Germinal center (tissue), 1 donor: ENCODE measurements around the gene NF2.

Source experiments
- DNase-seq: peaks from one replicate; pipeline ENCODE4 v3.0.0; 2012; ENCODE audit warnings: mixed read lengths, low spot score

NF2 gene

DNA sequence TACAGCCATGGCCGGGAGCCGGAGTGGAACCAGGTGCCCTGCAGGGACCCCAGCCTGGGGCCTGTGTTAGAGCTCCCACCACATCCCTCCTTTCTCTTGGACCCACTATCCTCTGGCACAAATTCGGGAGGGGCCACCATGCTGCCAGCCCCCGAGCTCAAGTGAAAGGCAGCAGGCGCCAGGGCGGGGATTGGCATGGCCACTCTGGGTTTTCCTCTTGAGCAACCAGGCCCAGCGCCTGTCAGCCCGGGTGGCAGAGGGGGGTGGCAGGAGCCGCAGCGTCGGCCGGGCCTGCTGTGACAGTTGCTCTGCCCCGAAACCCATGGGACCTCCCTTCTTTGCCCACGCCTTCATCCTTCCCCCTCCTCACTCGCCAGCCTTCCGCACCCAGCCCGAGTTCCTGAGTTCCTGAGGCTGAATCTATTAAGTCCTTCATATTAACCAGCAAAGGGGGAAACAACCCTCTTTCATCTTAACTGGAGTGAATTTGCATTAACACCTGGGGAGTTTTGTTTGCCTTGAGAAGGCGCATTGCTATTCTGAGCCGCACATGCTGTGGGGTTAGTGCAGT lies 99.6 kb downstream of the NF2 start:
- peak; percentile 61 for DNase-seq

DNA sequence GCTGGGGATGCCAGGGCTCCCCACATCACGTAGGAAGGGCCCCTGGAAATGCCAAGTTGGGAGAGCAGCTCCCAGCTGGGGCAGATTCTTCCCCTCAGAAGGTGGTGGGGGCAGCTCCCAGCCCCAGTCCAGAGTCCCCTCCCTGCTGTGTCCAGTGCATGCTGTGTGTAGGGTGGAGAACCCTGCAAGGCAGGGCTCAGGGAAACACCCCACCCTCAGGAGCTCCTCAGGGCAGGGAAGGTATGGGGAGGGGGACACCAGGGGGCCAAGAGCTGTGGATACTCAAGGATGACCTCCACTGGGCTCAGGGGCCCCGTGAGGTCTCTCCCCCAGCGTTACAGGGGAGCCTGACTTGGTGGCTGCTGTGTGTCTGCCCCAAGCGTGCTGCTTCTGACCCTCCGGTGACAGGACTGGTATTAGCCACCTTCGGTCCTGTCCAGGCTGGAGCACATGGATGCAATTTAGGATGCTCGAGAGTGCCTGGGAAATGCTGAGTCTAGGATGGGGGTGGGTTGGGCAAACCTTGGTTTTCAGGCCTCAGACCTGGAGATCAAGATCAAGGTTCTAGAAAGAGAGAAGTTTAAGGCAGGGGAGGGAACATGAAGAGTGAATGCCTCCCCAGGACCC lies 100.2 kb downstream of the NF2 start:
- no peak for DNase-seq

DNA sequence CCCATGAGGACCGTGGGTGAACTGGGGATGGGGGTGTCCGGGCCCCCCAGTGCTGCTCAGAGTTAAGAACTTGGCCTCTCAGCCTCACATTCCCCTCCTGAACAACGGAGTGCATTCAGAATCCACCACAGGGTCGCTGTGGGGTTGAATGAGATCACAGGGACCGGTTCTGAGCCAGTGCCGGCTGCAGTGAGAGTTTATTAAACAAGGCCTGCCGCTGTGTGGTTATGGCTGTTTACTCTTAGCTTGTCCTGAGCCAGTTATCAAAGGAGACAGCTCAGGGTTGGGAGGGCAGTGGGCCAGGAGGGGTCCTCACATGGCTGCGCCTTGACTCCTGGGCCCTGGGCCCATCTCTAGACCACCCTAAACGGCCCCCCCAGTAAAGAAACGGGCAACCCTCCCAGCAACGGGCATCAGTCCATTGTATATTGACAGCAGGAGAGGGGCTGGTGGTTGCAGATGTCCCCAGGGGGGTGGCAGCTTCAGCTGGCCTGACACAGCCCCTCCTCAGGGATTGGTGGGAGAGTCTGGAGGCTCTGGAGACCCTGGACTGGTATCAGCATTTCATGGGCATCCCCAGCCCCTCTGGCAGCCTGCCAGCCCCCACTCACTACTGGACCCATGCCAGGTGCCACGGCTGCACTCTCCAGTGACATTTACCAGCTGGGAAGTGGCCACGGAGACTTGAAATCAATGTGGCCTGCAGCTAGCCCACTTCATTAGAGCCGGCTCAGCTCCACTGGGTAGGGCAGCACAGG lies 101.3 kb downstream of the NF2 start:
- DNase-seq, result no peak

- no peak for DNase-seq
Observed at GRCh38 chr22:29705651-29706050, 102.2 kb downstream of the NF2 start.

DNA sequence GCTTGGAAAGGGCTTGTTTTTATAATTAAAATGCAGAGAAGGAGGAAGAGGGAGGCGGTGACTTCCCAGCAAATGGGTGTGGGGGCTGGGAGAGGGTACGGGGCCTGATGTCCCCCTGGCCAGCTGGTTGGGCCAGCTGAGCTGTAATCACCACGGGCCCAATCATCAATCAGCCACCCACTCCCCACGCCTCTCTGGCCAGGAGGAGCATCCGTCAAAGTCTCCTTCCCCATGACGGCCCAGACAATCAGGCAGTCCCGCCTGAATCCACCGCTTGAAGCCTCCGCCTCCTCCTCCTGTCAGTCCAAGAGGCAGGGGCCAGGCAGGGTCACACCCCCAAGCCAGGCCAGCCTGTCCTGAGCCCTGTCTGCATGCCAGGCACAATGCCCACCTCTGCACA lies 103.1 kb downstream of the NF2 start:
- no peak for DNase-seq

DNA sequence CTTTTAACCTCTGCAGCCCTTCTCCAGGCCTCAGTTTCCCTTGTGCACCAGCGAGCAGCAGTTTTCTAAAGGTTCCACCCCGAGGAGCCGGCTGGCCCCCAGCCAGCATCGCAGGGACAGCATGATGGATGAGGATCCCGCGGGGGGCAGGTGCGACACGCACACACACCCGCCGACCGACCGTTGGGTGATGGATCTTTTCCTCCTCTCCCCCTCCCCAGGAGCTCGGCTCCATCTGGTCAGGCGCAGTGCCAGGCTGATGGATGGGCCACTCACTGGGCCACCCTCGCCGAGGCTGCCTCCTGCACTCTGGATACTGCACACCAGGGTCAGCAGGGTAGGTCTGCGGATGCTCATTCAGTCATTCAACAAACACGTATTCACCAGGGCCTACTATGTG lies 103.6 kb downstream of the NF2 start:
- DNase-seq, result no peak

- DNase-seq, result no peak
Observed at GRCh38 chr22:29707471-29707870, 104.0 kb downstream of the NF2 start.

GRCh38 chr22:29710193-29710592 lies 106.8 kb downstream of the NF2 start:
- no peak for DNase-seq

DNA sequence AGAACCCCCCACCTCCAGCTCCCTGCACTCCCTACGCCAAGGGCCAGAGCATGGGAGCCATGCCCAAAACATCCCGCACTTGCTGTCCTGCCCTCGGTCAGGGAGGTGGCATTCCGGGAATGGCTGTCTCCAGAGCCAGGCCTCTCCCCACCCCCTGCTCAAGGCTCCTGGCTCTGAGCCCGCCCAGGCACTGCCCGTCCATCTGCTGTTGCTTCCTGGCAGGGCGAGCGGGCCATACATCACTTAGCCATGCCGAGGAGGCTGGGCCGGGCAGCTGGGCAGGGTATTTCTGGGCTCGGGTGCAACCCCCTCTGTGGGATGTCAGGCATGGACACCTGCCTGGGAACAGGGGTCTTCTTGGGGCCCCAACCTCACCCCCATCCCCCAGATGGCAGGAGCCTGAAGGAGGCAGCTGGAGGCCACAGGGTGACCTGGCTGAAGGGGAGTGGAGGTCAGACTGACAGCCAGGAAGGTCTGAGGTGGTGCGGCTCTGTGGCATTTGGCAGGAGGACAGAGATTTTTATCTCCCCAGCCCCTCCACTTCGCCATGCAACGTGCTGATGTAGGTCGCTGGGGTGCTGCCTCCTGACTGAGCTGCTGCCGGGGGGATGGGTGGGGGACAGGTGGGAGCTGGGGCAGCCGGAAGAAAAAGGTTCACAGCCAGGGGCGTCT lies 107.6 kb downstream of the NF2 start:
- DNase-seq, result no peak

- DNase-seq, result no peak
Observed at GRCh38 chr22:29712119-29712518, 108.7 kb downstream of the NF2 start.

DNA sequence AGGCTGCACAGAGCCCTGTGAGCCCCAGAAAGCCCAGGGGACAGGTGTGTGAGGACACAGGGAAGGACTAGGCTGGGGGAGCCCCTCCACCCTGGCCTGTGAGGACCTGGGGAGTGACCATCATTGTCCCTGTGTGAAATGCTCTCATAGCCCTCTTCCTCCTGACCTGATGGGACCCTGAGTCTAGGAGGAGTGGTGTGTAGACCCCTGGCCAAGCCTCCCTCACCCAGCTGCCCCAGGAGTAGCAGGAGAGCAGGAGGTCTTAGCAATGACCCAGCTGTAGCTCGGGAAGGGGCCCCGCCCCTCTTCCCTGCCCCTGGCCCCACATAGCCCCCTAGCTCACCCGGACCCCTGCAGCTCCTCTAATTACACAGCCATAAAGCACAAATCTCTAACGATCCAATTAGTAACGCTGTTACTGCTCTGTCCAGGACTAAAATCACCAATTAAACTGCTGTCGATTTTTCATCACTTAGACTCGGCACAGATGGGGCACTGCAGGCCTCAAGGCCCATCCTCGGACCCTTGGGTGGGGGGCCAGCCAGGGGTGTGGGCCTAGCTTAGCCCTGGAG lies 109.8 kb downstream of the NF2 start:
- no peak for DNase-seq

DNA sequence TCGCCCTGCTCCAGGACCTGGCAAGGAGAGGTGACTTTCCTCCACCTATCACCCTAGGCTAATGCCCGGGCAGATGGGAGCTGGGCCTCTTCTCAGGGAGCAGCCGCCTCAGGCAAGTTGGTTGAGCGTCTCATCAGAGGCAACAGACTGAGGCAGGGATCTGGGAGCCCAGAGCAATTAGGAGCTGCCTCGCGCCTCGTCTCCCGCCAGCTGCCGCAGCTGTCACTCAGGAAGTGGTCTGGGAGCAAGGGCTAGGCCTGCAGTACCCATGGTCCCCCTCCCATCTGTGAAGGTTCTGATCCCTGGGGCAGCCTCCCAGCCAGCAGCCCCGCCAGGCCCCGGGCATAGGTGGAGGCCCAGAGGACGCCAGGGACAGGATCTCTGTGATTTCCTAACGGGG lies 111.8 kb downstream of the NF2 start:
- no peak for DNase-seq

- DNase-seq, result no peak
Observed at GRCh38 chr22:29715705-29716104, 112.3 kb downstream of the NF2 start.

DNA sequence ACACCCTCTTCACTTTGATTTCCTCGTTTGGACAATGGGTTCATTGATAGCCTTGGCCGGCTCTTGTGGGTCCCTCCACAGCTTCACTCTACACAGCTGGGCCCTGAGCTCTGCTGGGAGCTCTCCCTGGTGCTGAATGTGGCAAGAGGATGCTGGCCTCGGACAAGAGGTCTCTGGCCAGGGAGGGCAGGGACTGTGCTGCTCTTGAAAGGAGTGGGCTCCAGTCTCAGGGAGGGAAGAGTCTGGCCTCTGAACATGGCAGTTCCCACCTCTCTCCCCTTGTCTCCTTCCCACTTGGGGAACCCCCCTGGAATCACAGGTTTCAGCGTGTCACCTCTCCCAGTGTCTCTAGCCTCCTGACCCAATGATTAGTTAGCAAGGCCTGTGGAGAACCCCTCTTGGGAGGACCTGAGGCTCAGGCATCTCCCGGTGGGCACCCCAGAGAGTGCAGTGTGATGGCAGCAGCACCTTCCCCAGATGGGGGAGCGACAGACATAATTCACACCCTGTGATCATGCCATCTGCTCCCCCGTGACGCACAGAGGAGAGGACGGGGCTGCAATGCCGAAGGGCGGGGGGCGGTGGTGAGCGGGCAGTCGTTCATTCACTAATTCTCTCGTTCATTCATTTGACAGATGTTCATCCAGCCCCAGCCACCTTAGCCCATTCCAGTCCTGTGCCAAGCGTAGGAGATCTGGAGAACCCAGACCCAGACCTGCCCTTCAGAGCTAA lies 113.5 kb downstream of the NF2 start:
- no peak for DNase-seq

DNA sequence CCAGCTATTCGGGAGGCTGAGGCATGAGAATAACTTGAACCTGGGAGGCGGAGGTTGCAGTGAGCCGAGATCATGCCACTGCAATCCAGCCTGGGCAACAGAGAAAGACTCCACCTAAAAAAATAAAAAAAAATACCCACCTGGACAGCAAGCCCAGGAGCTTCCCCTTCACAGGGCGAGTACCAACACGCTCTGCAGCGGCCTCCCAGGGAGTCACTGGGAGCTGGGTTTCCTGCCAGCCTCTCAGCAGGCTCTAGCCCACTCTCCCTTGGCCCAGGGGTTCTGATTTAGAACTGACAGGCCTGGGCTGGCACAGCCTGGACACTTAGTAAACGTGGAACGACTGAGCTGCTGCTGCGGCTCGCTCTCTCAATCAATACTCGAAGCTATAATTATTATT lies 114.4 kb downstream of the NF2 start:
- DNase-seq, result no peak

DNA sequence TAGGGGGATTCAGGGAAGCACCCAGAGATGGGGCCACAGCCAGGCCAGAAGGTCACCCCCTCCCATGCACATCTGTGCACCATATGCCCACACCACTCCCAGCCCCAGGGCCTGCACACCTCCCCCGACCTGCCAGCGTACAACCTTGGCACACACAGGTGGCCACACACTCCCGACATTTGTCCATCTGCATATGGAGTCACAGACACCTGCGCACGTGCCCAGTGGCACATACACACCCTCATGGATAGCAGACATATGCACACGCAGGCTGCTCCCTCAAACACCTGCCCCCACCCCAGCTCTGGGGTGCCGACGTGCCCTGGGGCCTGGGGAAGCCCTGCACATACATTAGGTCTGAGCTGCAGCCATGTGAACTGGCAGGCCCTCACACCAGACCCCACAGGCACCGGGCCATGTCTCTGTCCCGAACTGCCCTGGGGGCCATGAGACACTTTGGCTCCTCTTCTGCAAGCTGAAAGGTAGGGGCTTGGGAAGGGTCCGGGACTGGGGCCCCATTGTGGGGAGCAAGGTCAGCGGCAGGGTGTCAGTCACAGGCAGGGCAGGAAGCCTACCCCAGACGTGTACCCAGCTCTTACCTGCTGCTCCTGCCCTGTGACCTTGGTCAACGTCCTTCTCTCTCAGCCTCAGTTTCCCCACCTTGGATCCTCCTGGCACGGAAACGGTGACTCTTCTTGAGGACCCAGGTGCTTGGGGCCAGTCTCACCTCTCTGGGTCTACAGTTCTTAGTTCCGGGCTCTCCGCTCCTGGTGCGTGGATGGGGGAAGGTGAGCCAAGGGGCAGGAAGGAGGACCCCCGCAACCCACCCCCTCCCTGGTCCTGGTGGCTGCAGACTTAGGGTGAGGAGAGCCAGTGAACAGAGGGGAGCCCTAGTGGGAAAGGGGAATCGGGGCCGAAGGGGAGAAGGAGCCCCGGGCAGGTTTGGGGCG lies 115.8 kb downstream of the NF2 start:
- no peak for DNase-seq

DNA sequence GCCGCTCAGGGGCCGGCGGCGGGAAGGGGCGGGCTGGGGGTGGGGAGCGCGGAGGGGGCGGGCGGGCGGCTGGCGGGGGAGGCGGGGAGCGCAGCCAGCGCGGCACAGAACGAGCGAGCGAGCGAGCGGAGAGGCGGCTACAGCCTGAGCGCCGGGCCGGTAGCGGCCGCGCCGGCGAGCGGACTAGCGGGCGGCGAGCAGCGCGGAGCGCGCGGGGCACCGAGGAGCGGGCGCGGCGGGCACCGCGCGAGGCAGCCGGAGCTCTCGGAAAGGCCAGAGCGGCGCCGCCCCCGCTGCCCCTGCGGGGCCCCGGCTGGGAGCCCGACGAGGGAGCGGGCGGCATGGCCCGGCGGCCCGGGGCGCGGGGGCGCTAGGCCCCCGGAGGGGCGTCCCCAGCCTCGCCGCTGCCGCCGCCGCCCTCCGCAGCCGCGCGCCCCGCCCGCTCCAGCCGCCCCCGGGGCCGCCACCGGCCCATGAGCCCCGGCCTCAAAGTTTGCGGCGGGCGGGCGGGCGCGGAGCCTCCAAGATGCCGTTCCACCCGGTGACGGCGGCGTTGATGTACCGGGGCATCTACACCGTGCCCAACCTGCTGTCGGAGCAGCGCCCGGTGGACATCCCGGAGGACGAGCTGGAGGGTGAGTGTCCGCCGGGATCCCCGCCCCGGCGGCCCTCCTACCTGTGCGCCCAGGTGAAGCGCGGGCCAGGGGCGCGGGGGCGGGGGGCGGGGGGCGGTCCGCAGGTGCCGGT lies 116.6 kb downstream of the NF2 start, which contains the start of gene CABP7:
TSS of gene CABP7 (plus strand) at position 105 of the 747 bp plus-strand sequence. CDS start at position 527, 422 bp downstream.
- DNase-seq, result no peak

- no peak for DNase-seq
Observed at GRCh38 chr22:29720811-29721323, 117.4 kb downstream of the NF2 start.

- no peak for DNase-seq
Observed at GRCh38 chr22:29722151-29722550, 118.7 kb downstream of the NF2 start.

DNA sequence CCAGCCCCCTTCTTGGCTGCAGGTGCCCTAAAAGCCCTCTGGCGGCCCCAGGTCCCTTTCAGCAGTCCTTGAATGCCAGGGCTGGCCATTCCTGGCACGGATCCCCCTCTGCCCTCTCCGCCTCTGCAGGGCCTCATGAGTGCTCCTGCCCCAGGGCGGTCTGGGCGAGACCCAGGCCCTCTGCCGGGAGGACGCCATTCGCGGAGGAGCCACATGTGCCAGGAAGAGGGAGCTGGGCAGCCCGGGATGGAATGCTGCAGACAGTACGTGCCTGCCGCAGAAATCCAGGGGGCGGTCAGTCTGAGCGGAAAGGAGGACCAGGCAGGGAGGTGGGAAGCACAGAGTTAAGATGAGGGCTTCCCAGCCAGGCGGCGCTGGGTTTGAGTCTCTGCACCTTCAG lies 119.2 kb downstream of the NF2 start:
- DNase-seq, result no peak
